Measurements from ENCODE around the gene RNU6-1. TPM values are rescaled to one million over a fixed set of nuclear protein-coding genes. Genes with fewer than 3 reads are reported as not detected.

Gene RNU6-1
- total RNA-seq, 1 experiment from 2014 or later: not detected

- H3K4me3 ChIP-seq (ENCODE audit: low read depth, low read length): no peak overlapping the region
- no peaks in the 10 kb centered on the region for H3K36me3 ChIP-seq (ENCODE audit: control insufficient read depth, insufficient read depth, low read length)
- Mint-ChIP-seq H3K4me1 (ENCODE audit: low read depth, unreplicated experiment) (peaks cover 15% of the 10 kb centered on the region), H3K9me3 (ENCODE audit: unreplicated experiment) (no peaks in the 10 kb centered on the region), H3K27me3 (ENCODE audit: insufficient read depth, unreplicated experiment) (no peaks in the 10 kb centered on the region), H3K36me3 (ENCODE audit: insufficient read depth, unreplicated experiment) (no peaks in the 10 kb centered on the region), H3K4me3 (ENCODE audit: unreplicated experiment) (no peak overlapping the region), H3K27ac (ENCODE audit: unreplicated experiment) (no peak overlapping the region)
- peaks cover 9% of the 10 kb centered on the region; the same call in 1 of the 2 replicates for H3K4me1 ChIP-seq
- no peak for TF ChIP-seq CTCF (IDR thresholded peaks at IDR 0.05; ENCODE audit: insufficient read depth in 1 of 2, low read depth in 1 of 2, low read length in 1 of 2, severe bottlenecking in 1 of 2, unreplicated experiment in 1 of 2)
- H3K9me3 ChIP-seq: no peaks in the 10 kb centered on the region
- ChIA-PET POLR2A (no interaction called here), CTCF (no interaction called here)
- BruUV-seq (replicated peaks): no TSS peak
- DNase-seq: no peak
- no peaks in the 10 kb centered on the region for H3K27me3 ChIP-seq (replicated peaks; ENCODE audit: control insufficient read depth, insufficient read depth, low read length)
- intact Hi-C loops (cut with micrococcal nuclease; ENCODE audit: unreplicated experiment): loop anchor here (2.0 to 5.0 kb wide), 3 partner anchors 21 to 85 kb away; partner anchors contain the start of gene RNU6-1
Observed at GRCh38 chr15:67861983-67862382, 22.1 kb upstream of the RNU6-1 start.

GRCh38 chr15:67859331-67859946 is 19.6 kb upstream of the RNU6-1 start:
- H3K36me3 Mint-ChIP-seq (ENCODE audit: insufficient read depth, unreplicated experiment): no peaks in the 10 kb centered on the region
- intact Hi-C loops (cut with micrococcal nuclease; ENCODE audit: unreplicated experiment): no loop called here

GRCh38 chr15:67857220-67857619 is 17.4 kb upstream of the RNU6-1 start:
- H3K27me3 ChIP-seq (replicated peaks; ENCODE audit: control insufficient read depth, insufficient read depth, low read length): no peaks in the 10 kb centered on the region
- no peaks in the 10 kb centered on the region for H3K9me3 ChIP-seq
- H3K4me3 ChIP-seq (ENCODE audit: low read depth, low read length): no peak overlapping the region
- DNase-seq: no peak
- H3K27me3 Mint-ChIP-seq (ENCODE audit: insufficient read depth, unreplicated experiment): no peaks in the 10 kb centered on the region
- H3K9me3 Mint-ChIP-seq (ENCODE audit: unreplicated experiment): no peaks in the 10 kb centered on the region
- POLR2A ChIA-PET: no interaction called here
- peaks cover 11% of the 10 kb centered on the region for H3K4me1 Mint-ChIP-seq (ENCODE audit: low read depth, unreplicated experiment)
- intact Hi-C loops (cut with micrococcal nuclease; ENCODE audit: unreplicated experiment): no loop called here
- H3K36me3 Mint-ChIP-seq (ENCODE audit: insufficient read depth, unreplicated experiment): no peaks in the 10 kb centered on the region
- CTCF ChIA-PET: interaction anchor here (0.7 kb wide), 1 partner anchor 296 kb away, joined by 3 read pairs; no protein-coding TSS in a partner anchor
- H3K4me1 ChIP-seq: peaks cover 11% of the 10 kb centered on the region
- H3K36me3 ChIP-seq (ENCODE audit: control insufficient read depth, insufficient read depth, low read length): no peaks in the 10 kb centered on the region
- TF ChIP-seq CTCF (IDR thresholded peaks at IDR 0.05; ENCODE audit: insufficient read depth in 1 of 2, low read depth in 1 of 2, low read length in 1 of 2, severe bottlenecking in 1 of 2, unreplicated experiment in 1 of 2): no peak
- H3K27ac Mint-ChIP-seq (ENCODE audit: unreplicated experiment): no peak overlapping the region
- no TSS peak for BruUV-seq (replicated peaks)
- no peak overlapping the region for H3K4me3 Mint-ChIP-seq (ENCODE audit: unreplicated experiment)

More at GRCh38 chr15:67859331-67859946, 19.6 kb upstream of the RNU6-1 start:
- Histone ChIP-seq H3K27me3 (replicated peaks; ENCODE audit: control insufficient read depth, insufficient read depth, low read length) (no peaks in the 10 kb centered on the region), H3K4me1 (peaks cover 7% of the 10 kb centered on the region), H3K9me3 (no peaks in the 10 kb centered on the region), H3K4me3 (ENCODE audit: low read depth, low read length) (no peak overlapping the region), H3K36me3 (ENCODE audit: control insufficient read depth, insufficient read depth, low read length) (no peaks in the 10 kb centered on the region)
- ChIA-PET CTCF (no interaction called here), POLR2A (no interaction called here)
- no peaks in the 10 kb centered on the region for H3K27me3 Mint-ChIP-seq (ENCODE audit: insufficient read depth, unreplicated experiment)
- no peak overlapping the region for H3K27ac Mint-ChIP-seq (ENCODE audit: unreplicated experiment)
- BruUV-seq (replicated peaks): no TSS peak
- H3K4me1 Mint-ChIP-seq (ENCODE audit: low read depth, unreplicated experiment): peaks cover 14% of the 10 kb centered on the region
- no peaks in the 10 kb centered on the region for H3K9me3 Mint-ChIP-seq (ENCODE audit: unreplicated experiment)
- DNase-seq: no peak
- TF ChIP-seq CTCF (IDR thresholded peaks at IDR 0.05; ENCODE audit: insufficient read depth in 1 of 2, low read depth in 1 of 2, low read length in 1 of 2, severe bottlenecking in 1 of 2, unreplicated experiment in 1 of 2): no peak
- no peak overlapping the region for H3K4me3 Mint-ChIP-seq (ENCODE audit: unreplicated experiment)
